ENCODE measurements around the gene POLR1E. TPM values are rescaled to one million over a fixed set of nuclear protein-coding genes. Genes with fewer than 3 reads are reported as not detected.
"Not testable (repeated sequence)": the region's sequence is repeated elsewhere in the genome, so short reads cannot be mapped to it uniquely, and the experiment has no call there.

Gene POLR1E
- total RNA-seq, 2 donors from 2014 or later, result 12.5 to 17.2 TPM

- intact Hi-C loops (cut with DNase I), result no loop called here
These were observed 10.3 kb downstream of the POLR1E start for GRCh38 chr9:37496020-37496419.

GRCh38 chr9:37497320-37497719, 11.6 kb downstream of the POLR1E start:
- ATAC-seq (no peak), DNase-seq (no peak)
- intact Hi-C loops (cut with DNase I), result no loop called here

More at GRCh38 chr9:37496020-37496419, 10.3 kb downstream of the POLR1E start:
- ATAC-seq, result no peak
- DNase-seq, result no peak

GRCh38 chr9:37498457-37498856, 12.7 kb downstream of the POLR1E start:
- DNase-seq (no peak), ATAC-seq (no peak)
- intact Hi-C loops (cut with DNase I), result no loop called here

GRCh38 chr9:37499297-37499696, 13.5 kb downstream of the POLR1E start:
- no peak for ATAC-seq
- intact Hi-C loops (cut with DNase I), result no loop called here

GRCh38 chr9:37501957-37502596, 16.3 kb downstream of the POLR1E start:
- no peak for ATAC-seq
- no peak for DNase-seq

More at GRCh38 chr9:37499297-37499696, 13.5 kb downstream of the POLR1E start:
- DNase-seq, result no peak

GRCh38 chr9:37503736-37504135, 18.0 kb downstream of the POLR1E start:
- peak; percentile 56 to 77 for ATAC-seq
- intact Hi-C loops (cut with DNase I), result no loop called here
- DNase-seq, result peak; percentile 50

More at GRCh38 chr9:37501957-37502596, 16.3 kb downstream of the POLR1E start:
- intact Hi-C loops (cut with DNase I), result no loop called here

- ATAC-seq, result no peak
- DNase-seq, result no peak
- intact Hi-C loops (cut with DNase I), result no loop called here
These were observed 18.9 kb downstream of the POLR1E start for GRCh38 chr9:37504605-37505004.

GRCh38 chr9:37507566-37508134, 21.9 kb downstream of the POLR1E start:
- ATAC-seq (no peak), DNase-seq (no peak)
- intact Hi-C loops (cut with DNase I), result no loop called here

- DNase-seq (no peak), ATAC-seq (peak in 1 of 2 donors; percentile 76)
- intact Hi-C loops (cut with DNase I), result no loop called here
These were observed 22.5 kb downstream of the POLR1E start for GRCh38 chr9:37508135-37508833.

GRCh38 chr9:37508834-37509206, 23.1 kb downstream of the POLR1E start:
- intact Hi-C loops (cut with DNase I), result no loop called here
- ATAC-seq, result no peak
- DNase-seq, result no peak

GRCh38 chr9:37509536-37509935, 23.8 kb downstream of the POLR1E start:
- intact Hi-C loops (cut with DNase I), result no loop called here
- DNase-seq (no peak), ATAC-seq (no peak)

GRCh38 chr9:37510053-37510452, 24.3 kb downstream of the POLR1E start:
- not testable (repeated sequence) for DNase-seq, ATAC-seq
- intact Hi-C loops (cut with DNase I), result loop anchor here in 1 of 2 donors (10.0 kb wide), 1 partner anchor 55 kb away; no protein-coding TSS in a partner anchor

GRCh38 chr9:37511016-37512010, 25.6 kb downstream of the POLR1E start:
- intact Hi-C loops (cut with DNase I), result loop anchor here in 1 of 2 donors (10.0 kb wide), 1 partner anchor 53 kb away; no protein-coding TSS in a partner anchor
- DNase-seq (no peak), ATAC-seq (peak in 1 of 2 donors; percentile 34)

GRCh38 chr9:37512437-37512836, 26.7 kb downstream of the POLR1E start:
- DNase-seq (no peak), ATAC-seq (no peak)
- intact Hi-C loops (cut with DNase I), result loop anchor here in 1 of 2 donors (10.0 kb wide), 1 partner anchor 52 kb away; no protein-coding TSS in a partner anchor

GRCh38 chr9:37514415-37514814, 28.7 kb downstream of the POLR1E start:
- not testable (repeated sequence) for DNase-seq, ATAC-seq
- intact Hi-C loops (cut with DNase I), result loop anchor here in 1 of 2 donors (10.0 kb wide), 1 partner anchor 50 kb away; no protein-coding TSS in a partner anchor

GRCh38 chr9:37514999-37515398, 29.3 kb downstream of the POLR1E start:
- ATAC-seq, result no peak
- intact Hi-C loops (cut with DNase I), result loop anchor here in 1 of 2 donors (10.0 kb wide), 1 partner anchor 50 kb away; no protein-coding TSS in a partner anchor
- DNase-seq, result no peak

- no peak for DNase-seq
- no peak for ATAC-seq
- intact Hi-C loops (cut with DNase I), result loop anchor here in 1 of 2 donors (10.0 kb wide), 1 partner anchor 49 kb away; no protein-coding TSS in a partner anchor
These were observed 30.0 kb downstream of the POLR1E start for GRCh38 chr9:37515620-37516258.

GRCh38 chr9:37517923-37518322, 32.2 kb downstream of the POLR1E start:
- ATAC-seq, result no peak
- intact Hi-C loops (cut with DNase I), result loop anchor here in 1 of 2 donors (10.0 kb wide), 1 partner anchor 47 kb away; no protein-coding TSS in a partner anchor
- no peak for DNase-seq

Data from left cardiac atrium (tissue), 4 donors.